IMR-90 (cell line): ENCODE data around the gene MAML3. TPM values are rescaled to one million over a fixed set of nuclear protein-coding genes. Genes with fewer than 3 reads are reported as not detected.

ENCODE experiments used
- ATAC-seq: fragments of 200-7000 bp; cut with Tn5 transposase; 2 replicates; pipeline ENCODE4 v1.9.1; 2020; ENCODE audit warnings: low read depth, mild to moderate bottlenecking, moderate library complexity
- BruUV-seq: library from RNA; stranded (reverse); fragments of 400-500 nt; replicated peaks from 2 replicates; lab custom pipeline; 2021; lab: Mats Ljungman, UMichigan
- CTCF ChIA-PET: fragments of 300-600 bp; formaldehyde crosslinking; extraction: SDS; loops from one replicate; lab custom pipeline; 2021; ENCODE audit warnings: antibody characterized with exemption; lab: Yijun Ruan, JAX
- POLR2A ChIA-PET: fragments of 300-600 bp; sonication (Branson Sonifier 250); formaldehyde crosslinking; loops from one replicate; lab custom pipeline; 2022; ENCODE audit warnings: antibody characterized with exemption; ENCODE audit not compliant: unreplicated experiment; lab: Charles Lee
- DNase-seq: peaks from one replicate; pipeline ENCODE4 v3.0.0; 2013
- H2AFZ ChIP-seq: replicated peaks from 2 replicates; pipeline ENCODE3; 2013; ENCODE audit warnings: low read length, mild to moderate bottlenecking; ENCODE audit not compliant: poor library complexity
- H2AK5ac ChIP-seq: 2 replicates; pipeline ENCODE4 v1.6.1; 2013; ENCODE audit warnings: low read depth, low read length, inconsistent platforms
- H2AK9ac ChIP-seq: replicated peaks from 2 replicates; pipeline ENCODE3; 2013; ENCODE audit warnings: mild to moderate bottlenecking, low read depth, low read length, moderate library complexity; ENCODE audit not compliant: poor library complexity
- H2BK120ac ChIP-seq: 2 replicates; pipeline ENCODE4 v1.6.1; 2013; ENCODE audit warnings: low read depth, low read length, inconsistent platforms
- H2BK15ac ChIP-seq: 3 replicates; pipeline ENCODE4 v1.6.1; 2013; ENCODE audit warnings: low read depth, low read length, inconsistent platforms
- H2BK20ac ChIP-seq: 2 replicates; pipeline ENCODE4 v1.6.1; 2013; ENCODE audit warnings: low read depth, mild to moderate bottlenecking, inconsistent platforms, low read length, moderate library complexity
- H2BK5ac ChIP-seq: 2 replicates; pipeline ENCODE4 v1.6.1; 2013; ENCODE audit warnings: mild to moderate bottlenecking, low read depth, low read length, inconsistent platforms; ENCODE audit not compliant: poor library complexity, severe bottlenecking
- H3K14ac ChIP-seq: replicated peaks from 2 replicates; pipeline ENCODE4 v1.6.1; 2013; ENCODE audit warnings: low read depth, low read length, inconsistent platforms
- H3K18ac ChIP-seq: 2 replicates; pipeline ENCODE4 v1.6.1; 2013; ENCODE audit warnings: low read depth, low read length, control low read depth
- H3K23ac ChIP-seq: 2 replicates; pipeline ENCODE4 v1.6.1; 2013; ENCODE audit warnings: low read depth, low read length, inconsistent platforms
- H3K27ac ChIP-seq: 2 replicates; pipeline ENCODE4 v1.5.1; 2013; ENCODE audit warnings: mild to moderate bottlenecking, control low read depth, low read length; ENCODE audit not compliant: insufficient read depth
- H3K27me3 ChIP-seq: 2 replicates; pipeline ENCODE4 v1.6.1; 2013; ENCODE audit warnings: low read length; ENCODE audit not compliant: control insufficient read depth, insufficient read depth
- H3K36me3 ChIP-seq: 2 replicates; pipeline ENCODE4 v1.6.1; 2013; ENCODE audit warnings: low read length, mixed read lengths; ENCODE audit not compliant: control insufficient read depth, insufficient read depth
- H3K4ac ChIP-seq: 2 replicates; pipeline ENCODE4 v1.6.1; 2013; ENCODE audit warnings: low read depth, low read length, inconsistent platforms
- H3K4me1 ChIP-seq: 2 replicates; pipeline ENCODE4 v1.6.1; 2013; ENCODE audit warnings: low read length, mixed read lengths; ENCODE audit not compliant: control insufficient read depth, insufficient read depth
- H3K4me2 ChIP-seq: 2 replicates; pipeline ENCODE4 v1.6.1; 2013; ENCODE audit warnings: low read depth, mild to moderate bottlenecking, control low read depth, low read length, moderate library complexity
- H3K4me3 ChIP-seq: 2 replicates; pipeline ENCODE4 v1.5.1; 2013; ENCODE audit warnings: low read depth, mild to moderate bottlenecking, control low read depth, low read length, moderate library complexity; ENCODE audit not compliant: insufficient read depth
- H3K56ac ChIP-seq: 2 replicates; pipeline ENCODE4 v1.6.1; 2013; ENCODE audit warnings: low read length, inconsistent platforms; ENCODE audit not compliant: insufficient read depth; ENCODE audit errors: extremely low read depth
- H3K79me1 ChIP-seq, 2 experiments: 2 replicates each; pipeline ENCODE4 v1.6.1; 2013; ENCODE audit warnings: low read length in 2 of 2, inconsistent platforms in 1 of 2, low read depth in 1 of 2
- H3K9ac ChIP-seq: 2 replicates; pipeline ENCODE4 v1.6.1; 2013; ENCODE audit warnings: low read depth, low read length, control low read depth
- H3K9me1 ChIP-seq: 2 replicates; pipeline ENCODE4 v1.6.1; 2013; ENCODE audit warnings: low read length, inconsistent platforms; ENCODE audit not compliant: insufficient read depth
- H3K9me3 ChIP-seq: 2 replicates; pipeline ENCODE4 v1.6.1; 2013; ENCODE audit warnings: low read length; ENCODE audit not compliant: control insufficient read depth, insufficient read depth
- H4K20me1 ChIP-seq: 2 replicates; pipeline ENCODE4 v1.6.1; 2013; ENCODE audit warnings: low read length, inconsistent platforms; ENCODE audit not compliant: insufficient read depth
- H4K5ac ChIP-seq: 2 replicates; pipeline ENCODE4 v1.6.1; 2013; ENCODE audit warnings: mild to moderate bottlenecking, low read depth, low read length, control low read depth
- H4K8ac ChIP-seq, 2 experiments: 2 replicates each; pipeline ENCODE4 v1.6.1; 2013; ENCODE audit warnings: low read depth in 2 of 2, low read length in 2 of 2, control low read depth in 1 of 2, inconsistent platforms in 1 of 2
- H4K91ac ChIP-seq: 2 replicates; pipeline ENCODE4 v1.6.1; 2013; ENCODE audit warnings: low read depth, low read length, inconsistent platforms; ENCODE audit not compliant: insufficient read depth
- CEBPB ChIP-seq: IDR thresholded peaks from 2 replicates; pipeline ENCODE4 v1.6.1; 2012; ENCODE audit warnings: low read depth, low read length, improper control_type of control experiment
- CHD1 ChIP-seq: IDR thresholded peaks from 2 replicates; pipeline ENCODE4 v1.6.1; 2012; ENCODE audit warnings: low read depth, low read length, improper control_type of control experiment
- FOS ChIP-seq: fragments of 150-350 bp; IDR thresholded peaks from 2 replicates; pipeline ENCODE4 v1.6.1; 2016; ENCODE audit warnings: low read depth, low read length
- MAFK ChIP-seq: IDR thresholded peaks from 2 replicates; pipeline ENCODE4 v1.6.1; 2012; ENCODE audit warnings: low read depth, low read length, improper control_type of control experiment
- NFE2L2 ChIP-seq: fragments of 150-350 bp; IDR thresholded peaks from 2 replicates; pipeline ENCODE4 v1.6.1; 2016; ENCODE audit warnings: low read depth, mild to moderate bottlenecking, low read length
- POLR2A ChIP-seq: IDR thresholded peaks from 2 replicates; pipeline ENCODE4 v1.6.1; 2012; ENCODE audit warnings: mild to moderate bottlenecking, low read depth, low read length
- RAD21 ChIP-seq: IDR thresholded peaks from 2 replicates; pipeline ENCODE4 v1.6.1; 2012; ENCODE audit warnings: low read length, improper control_type of control experiment
- WGBS, 2 experiments: methylation state at CpG; one replicate each; pipeline versions ENCODE4 v1.1.5 to v1.1.7; 2013; ENCODE audit warnings: missing lambda C conversion rate in 2 of 2; ENCODE audit not compliant: insufficient read length in 1 of 2; ENCODE audit errors: extremely low coverage in 2 of 2; 5-methylcytosine and 5-hydroxymethylcytosine counted together
- dilution Hi-C: fragments of 300-500 bp; cut with HindIII; formaldehyde crosslinking; loops from one replicate; pipeline ENCODE4 v1.14.3; 2018; ENCODE audit warnings: low sequenced_read_pairs; ENCODE audit not compliant: unreplicated experiment
- in situ Hi-C: fragments of 300-500 bp; cut with MboI; formaldehyde crosslinking; loops from 3 replicates; pipeline ENCODE4 v1.14.3; 2019; ENCODE audit warnings: low sequenced_read_pairs, inconsistent platforms, mixed read lengths
- intact Hi-C: fragments of 100-400 bp; cut with micrococcal nuclease; formaldehyde crosslinking; loops from 2 replicates; pipeline ENCODE4 v1.10.0; 2022
- polyA plus RNA-seq, 3 experiments: library from polyadenylated mRNA; depleted of rRNA; stranded (reverse); fragments of >200 nt; gene quantifications; 2 replicates each; pipeline ENCODE4 v1.2.3, GENCODE V29; 2012; ENCODE audit warnings: low replicate concordance in 1 of 3
- total RNA-seq: library from RNA; depleted of rRNA; stranded (reverse); fragments of >200 nt; gene quantifications from 2 replicates; pipeline ENCODE4 v1.2.3, GENCODE V29; 2012

MAML3 gene
- total and polyA plus RNA-seq, 2 of the 4 experiments (the other 2 are of a cell fraction), result 0.90 to 1.7 TPM

- Histone ChIP-seq H3K23ac (no peak overlapping the region), H3K9ac (no peak overlapping the region), H3K36me3 (no peaks in the 10 kb centered on the region), H4K91ac (no peak overlapping the region), H2AFZ (no peak overlapping the region), H3K4ac (no peak overlapping the region; the same call in 1 of the 2 replicates), H2BK5ac (peak overlapping the region; percentile 53), H3K27ac (no peak overlapping the region), H3K56ac (no peak overlapping the region), H2BK120ac (peak overlapping the region; percentile 63; the same call in 1 of the 2 replicates), H2AK9ac (no peak overlapping the region), H3K79me1 (peaks cover 0 to 35% of the 10 kb centered on the region in 2 experiments; a peak in 3 of 4 replicates), H3K9me3 (no peaks in the 10 kb centered on the region), H2AK5ac (no peak overlapping the region), H2BK15ac (0 out of 3 replicates have a peak overlapping the region, but pooled peaks have one; percentile 26), H3K4me2 (peak overlapping the region; percentile 40; the same call in 1 of the 2 replicates), H2BK20ac (no peak overlapping the region), H4K20me1 (no peaks in the 10 kb centered on the region), H3K4me3 (no peak overlapping the region), H4K5ac (peak overlapping the region; percentile 36; the same call in 1 of the 2 replicates), H3K4me1 (peaks cover 21% of the 10 kb centered on the region), H3K27me3 (no peaks in the 10 kb centered on the region), H4K8ac (no peak overlapping the region), H3K18ac (peak overlapping the region; percentile 20; the same call in 1 of the 2 replicates), H3K14ac (no peak overlapping the region), H3K9me1 (peaks cover 12% of the 10 kb centered on the region)
- in situ Hi-C loops (no loop called here), intact Hi-C loops (loop anchor here (5.0 kb wide), 1 partner anchor 36 kb away; no protein-coding TSS in a partner anchor), dilution Hi-C loops (no loop called here)
- no TSS peak for BruUV-seq
- DNase-seq, result peak; percentile 59
- CTCF ChIA-PET, result interaction anchor here (0.9 kb wide), 1 partner anchor 10 kb away, joined by 3 read pairs; no protein-coding TSS in a partner anchor
- POLR2A ChIA-PET, result no interaction called here
- TF ChIP-seq CHD1 (no peak), CEBPB (no peak), NFE2L2 (no peak), FOS (peak; percentile 31; the same call in 1 of the 2 replicates), POLR2A (no peak), RAD21 (no peak), MAFK (no peak)
- WGBS, 2 experiments, result no CpG with 5 or more reads among the region's 3 CpGs
- ATAC-seq, result no peak
Observed at GRCh38 chr4:140133576-140133975, 20.4 kb downstream of the MAML3 start.
